Inferior parietal cortex (tissue), 1 donor: ENCODE data around the gene HOXA11.

Source experiments
- DNase-seq: peaks from one replicate; pipeline ENCODE4 v3.0.0-alpha.2; 2016; ENCODE audit errors: extremely low spot score

The HOXA11 gene

GRCh38 chr7:27133409-27134231, 51.4 kb downstream of the HOXA11 start:
- no peak for DNase-seq

GRCh38 chr7:27132978-27133377, 52.1 kb downstream of the HOXA11 start:
- no peak for DNase-seq

- no peak for DNase-seq
Measured at GRCh38 chr7:27132214-27132613, 52.8 kb downstream of the HOXA11 start.

- no peak for DNase-seq
Measured at GRCh38 chr7:27131390-27131819, 53.6 kb downstream of the HOXA11 start.
